Measurements from ENCODE around the gene DTD1. TPM values are rescaled to one million over a fixed set of nuclear protein-coding genes. Genes with fewer than 3 reads are reported as not detected.

Gene DTD1
- total RNA-seq, 1 donor from 2014 or later = 29.8 TPM

- TF ChIP-seq CTCF (conservative IDR thresholded peaks at IDR 0.05) = peak; percentile 23
- Mint-ChIP-seq H3K9me3 (no peaks in the 10 kb centered on the region), H3K36me3 (no peaks in the 10 kb centered on the region), H3K27ac (no peak overlapping the region), H3K27me3 (no peaks in the 10 kb centered on the region), H3K4me1 (ENCODE audit: unreplicated experiment) (peaks cover 26% of the 10 kb centered on the region), H3K4me3 (no peak overlapping the region)
- DNase-seq (ENCODE audit: extremely low spot score, unreplicated experiment) = no peak
These were observed 149.3 kb downstream of the DTD1 start for GRCh38 chr20:18737140-18737539.

- DNase-seq (ENCODE audit: extremely low spot score, unreplicated experiment) = no peak
- H3K4me1 Mint-ChIP-seq (ENCODE audit: unreplicated experiment) = peaks cover 26% of the 10 kb centered on the region
- no peaks in the 10 kb centered on the region for H3K36me3 Mint-ChIP-seq
These were observed 150.2 kb downstream of the DTD1 start for GRCh38 chr20:18738055-18738454.

GRCh38 chr20:18738888-18739287 lies 151.0 kb downstream of the DTD1 start:
- TF ChIP-seq CTCF (conservative IDR thresholded peaks at IDR 0.05) = no peak
- Mint-ChIP-seq H3K36me3 (no peaks in the 10 kb centered on the region), H3K9me3 (no peaks in the 10 kb centered on the region), H3K27ac (peak overlapping the region; percentile 63), H3K4me1 (ENCODE audit: unreplicated experiment) (peaks cover 26% of the 10 kb centered on the region), H3K4me3 (no peak overlapping the region), H3K27me3 (no peaks in the 10 kb centered on the region)
- DNase-seq (ENCODE audit: extremely low spot score, unreplicated experiment) = no peak

More at GRCh38 chr20:18738055-18738454, 150.2 kb downstream of the DTD1 start:
- Mint-ChIP-seq H3K9me3 (no peaks in the 10 kb centered on the region), H3K27me3 (no peaks in the 10 kb centered on the region), H3K4me3 (no peak overlapping the region), H3K27ac (no peak overlapping the region)
- TF ChIP-seq CTCF (conservative IDR thresholded peaks at IDR 0.05) = no peak

GRCh38 chr20:18739751-18740166 lies 151.9 kb downstream of the DTD1 start:
- no peak for TF ChIP-seq CTCF (conservative IDR thresholded peaks at IDR 0.05)
- H3K27me3 Mint-ChIP-seq = no peaks in the 10 kb centered on the region
- H3K27ac Mint-ChIP-seq = peak overlapping the region; percentile 63
- peak overlapping the region; percentile 29 for H3K4me3 Mint-ChIP-seq
- no peaks in the 10 kb centered on the region for H3K36me3 Mint-ChIP-seq
- no peak for DNase-seq (ENCODE audit: extremely low spot score, unreplicated experiment)
- H3K4me1 Mint-ChIP-seq (ENCODE audit: unreplicated experiment) = peaks cover 19% of the 10 kb centered on the region
- no peaks in the 10 kb centered on the region for H3K9me3 Mint-ChIP-seq

- no peak for DNase-seq (ENCODE audit: extremely low spot score, unreplicated experiment)
- no peak for TF ChIP-seq CTCF (conservative IDR thresholded peaks at IDR 0.05)
- H3K27ac Mint-ChIP-seq = no peak overlapping the region
- no peaks in the 10 kb centered on the region for H3K27me3 Mint-ChIP-seq
- no peak overlapping the region for H3K4me3 Mint-ChIP-seq
- peaks cover 14% of the 10 kb centered on the region for H3K4me1 Mint-ChIP-seq (ENCODE audit: unreplicated experiment)
- peaks cover 2% of the 10 kb centered on the region for H3K36me3 Mint-ChIP-seq
- no peaks in the 10 kb centered on the region for H3K9me3 Mint-ChIP-seq
These were observed 152.9 kb downstream of the DTD1 start for GRCh38 chr20:18740726-18741125.

GRCh38 chr20:18742841-18743240 lies 155.0 kb downstream of the DTD1 start:
- Mint-ChIP-seq H3K4me3 (no peak overlapping the region), H3K4me1 (ENCODE audit: unreplicated experiment) (peaks cover 14% of the 10 kb centered on the region), H3K9me3 (no peaks in the 10 kb centered on the region), H3K36me3 (peaks cover 6% of the 10 kb centered on the region), H3K27ac (no peak overlapping the region), H3K27me3 (no peaks in the 10 kb centered on the region)
- TF ChIP-seq CTCF (conservative IDR thresholded peaks at IDR 0.05) = no peak
- DNase-seq (ENCODE audit: extremely low spot score, unreplicated experiment) = no peak

Data from type B pancreatic cell (in vitro differentiated cells).